ENCODE results near the gene FETUB. TPM values are rescaled to one million over a fixed set of nuclear protein-coding genes. Genes with fewer than 3 reads are reported as not detected.

The FETUB gene
- total and polyA plus RNA-seq, 4 donors = not detected

- ATAC-seq (ENCODE audit: insufficient read depth, low FRiP score) (no peak), DNase-seq (peak in 1 of 3 donors; percentile 15)
- Histone ChIP-seq H3K27me3 (ENCODE audit: control insufficient read depth in 3 of 3, insufficient read depth in 3 of 3, low read length in 2 of 3) (peaks cover 0 to 16% (median 0%) of the 10 kb centered on the region in 3 donors), H3K4me1 (ENCODE audit: control insufficient read depth in 5 of 5, insufficient read depth in 5 of 5, low read length in 5 of 5) (no peaks in the 10 kb centered on the region), H3K27ac (ENCODE audit: low read depth in 1 of 2, low read length in 1 of 2) (no peak overlapping the region), H3K9me3 (ENCODE audit: control insufficient read depth in 4 of 4, insufficient read depth in 3 of 4, low read length in 3 of 4) (peaks cover 0 to 3% (median 0%) of the 10 kb centered on the region in 4 donors), H3K9ac (ENCODE audit: insufficient read depth in 1 of 2, low read length in 2 of 2) (no peak overlapping the region), H3K4me3 (no peak overlapping the region), H3K36me3 (ENCODE audit: control insufficient read depth in 4 of 4, insufficient read depth in 4 of 4, low read length in 4 of 4) (no peaks in the 10 kb centered on the region)
- TF ChIP-seq CTCF (IDR thresholded peaks at IDR 0.05; ENCODE audit: control extremely low read depth, extremely low read depth) = no peak
Observed at GRCh38 chr3:186640929-186641328, 730 bp downstream of the FETUB start.

- ATAC-seq (ENCODE audit: insufficient read depth, low FRiP score) (no peak), DNase-seq (no peak)
- Histone ChIP-seq H3K27ac (ENCODE audit: low read depth in 1 of 2, low read length in 1 of 2) (no peak overlapping the region), H3K36me3 (ENCODE audit: control insufficient read depth in 4 of 4, insufficient read depth in 4 of 4, low read length in 4 of 4) (no peaks in the 10 kb centered on the region), H3K9me3 (ENCODE audit: control insufficient read depth in 4 of 4, insufficient read depth in 3 of 4, low read length in 3 of 4) (peaks cover 0 to 3% (median 0%) of the 10 kb centered on the region in 4 donors), H3K27me3 (ENCODE audit: control insufficient read depth in 3 of 3, insufficient read depth in 3 of 3, low read length in 2 of 3) (peaks cover 0 to 16% (median 0%) of the 10 kb centered on the region in 3 donors), H3K9ac (ENCODE audit: insufficient read depth in 1 of 2, low read length in 2 of 2) (no peak overlapping the region), H3K4me1 (ENCODE audit: control insufficient read depth in 5 of 5, insufficient read depth in 5 of 5, low read length in 5 of 5) (no peaks in the 10 kb centered on the region), H3K4me3 (no peak overlapping the region)
- 45 to 46% methylated on average over 3 of the region's 3 CpGs for WGBS, 2 donors
- TF ChIP-seq CTCF (IDR thresholded peaks at IDR 0.05; ENCODE audit: control extremely low read depth, extremely low read depth) = no peak
Observed at GRCh38 chr3:186642014-186642413, 1.8 kb downstream of the FETUB start.

DNA sequence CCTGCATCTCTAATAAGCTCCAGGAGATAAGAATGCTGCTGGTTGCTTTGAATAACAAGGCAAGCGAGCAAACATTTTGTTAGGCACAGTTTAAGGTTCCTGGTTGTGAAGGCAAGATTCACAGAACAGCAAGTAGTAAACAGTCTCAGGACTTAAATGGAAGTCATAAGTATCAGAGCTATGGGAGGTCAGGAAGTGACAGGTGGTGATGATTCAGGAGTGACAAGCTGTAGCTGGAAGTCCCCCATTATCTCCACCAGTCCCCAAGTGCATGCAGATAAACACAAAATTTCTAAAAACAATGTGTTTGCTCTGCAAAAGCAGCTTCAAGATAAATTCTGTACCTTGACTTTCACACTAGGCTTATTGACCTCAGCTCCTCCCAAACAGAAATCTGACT lies 3.3 kb downstream of the FETUB start:
- peaks cover 0 to 1% (median 0%) of the 10 kb centered on the region in 4 donors for H3K9me3 ChIP-seq (ENCODE audit: control insufficient read depth in 4 of 4, insufficient read depth in 3 of 4, low read length in 3 of 4)
- no peak overlapping the region for H3K27ac ChIP-seq (ENCODE audit: low read depth in 1 of 2, low read length in 1 of 2)
- H3K4me3 ChIP-seq = no peak overlapping the region
- peaks cover 0 to 16% (median 0%) of the 10 kb centered on the region in 3 donors for H3K27me3 ChIP-seq (ENCODE audit: control insufficient read depth in 3 of 3, insufficient read depth in 3 of 3, low read length in 2 of 3)
- no peaks in the 10 kb centered on the region for H3K4me1 ChIP-seq (ENCODE audit: control insufficient read depth in 5 of 5, insufficient read depth in 5 of 5, low read length in 5 of 5)
- no peak for TF ChIP-seq CTCF (IDR thresholded peaks at IDR 0.05; ENCODE audit: control extremely low read depth, extremely low read depth)
- no peak for DNase-seq
- H3K36me3 ChIP-seq (ENCODE audit: control insufficient read depth in 4 of 4, insufficient read depth in 4 of 4, low read length in 4 of 4) = no peaks in the 10 kb centered on the region
- H3K9ac ChIP-seq (ENCODE audit: insufficient read depth in 1 of 2, low read length in 2 of 2) = no peak overlapping the region
- 76 to 86% methylated on average over 1 of the region's 1 CpG for WGBS, 2 donors
- no peak for ATAC-seq (ENCODE audit: insufficient read depth, low FRiP score)

GRCh38 chr3:186644683-186645082 lies 4.5 kb downstream of the FETUB start:
- no peak for TF ChIP-seq CTCF (IDR thresholded peaks at IDR 0.05; ENCODE audit: control extremely low read depth, extremely low read depth)
- Histone ChIP-seq H3K36me3 (ENCODE audit: control insufficient read depth in 4 of 4, insufficient read depth in 4 of 4, low read length in 4 of 4) (no peaks in the 10 kb centered on the region), H3K4me1 (ENCODE audit: control insufficient read depth in 5 of 5, insufficient read depth in 5 of 5, low read length in 5 of 5) (no peaks in the 10 kb centered on the region), H3K27ac (ENCODE audit: low read depth in 1 of 2, low read length in 1 of 2) (no peak overlapping the region), H3K27me3 (ENCODE audit: control insufficient read depth in 3 of 3, insufficient read depth in 3 of 3, low read length in 2 of 3) (peaks cover 0 to 16% (median 0%) of the 10 kb centered on the region in 3 donors), H3K9me3 (ENCODE audit: control insufficient read depth in 4 of 4, insufficient read depth in 3 of 4, low read length in 3 of 4) (peaks cover 0 to 1% (median 0%) of the 10 kb centered on the region in 4 donors), H3K4me3 (no peak overlapping the region), H3K9ac (ENCODE audit: insufficient read depth in 1 of 2, low read length in 2 of 2) (no peak overlapping the region)
- DNase-seq (peak in 1 of 3 donors; percentile 30), ATAC-seq (ENCODE audit: insufficient read depth, low FRiP score) (no peak)
- WGBS, 2 donors = 59 to 79% methylated on average over 3 of the region's 3 CpGs
